ENCODE results near the gene NECTIN1.

NECTIN1 gene

DNA sequence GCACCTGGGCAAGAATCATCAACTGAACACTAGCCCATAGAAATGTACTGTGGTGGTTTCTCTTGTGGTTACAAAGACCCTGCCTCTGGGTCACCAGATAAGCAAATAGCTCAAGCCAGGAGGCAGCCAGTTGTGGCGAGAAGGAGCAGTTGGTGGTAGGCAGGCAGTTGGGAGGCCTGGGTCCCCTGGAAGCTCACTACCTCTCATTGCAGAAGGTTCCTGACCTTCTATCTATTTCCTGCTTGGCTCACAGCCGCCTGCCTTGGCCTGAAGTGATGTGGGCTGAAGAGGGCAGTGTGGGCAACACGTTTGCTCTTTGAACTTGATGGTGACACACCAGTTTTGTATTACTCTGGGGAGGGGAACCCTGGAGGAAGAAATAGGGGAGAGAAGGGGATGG is 34.7 kb downstream of the NECTIN1 start:
- TF ChIP-seq, protein P1, sequence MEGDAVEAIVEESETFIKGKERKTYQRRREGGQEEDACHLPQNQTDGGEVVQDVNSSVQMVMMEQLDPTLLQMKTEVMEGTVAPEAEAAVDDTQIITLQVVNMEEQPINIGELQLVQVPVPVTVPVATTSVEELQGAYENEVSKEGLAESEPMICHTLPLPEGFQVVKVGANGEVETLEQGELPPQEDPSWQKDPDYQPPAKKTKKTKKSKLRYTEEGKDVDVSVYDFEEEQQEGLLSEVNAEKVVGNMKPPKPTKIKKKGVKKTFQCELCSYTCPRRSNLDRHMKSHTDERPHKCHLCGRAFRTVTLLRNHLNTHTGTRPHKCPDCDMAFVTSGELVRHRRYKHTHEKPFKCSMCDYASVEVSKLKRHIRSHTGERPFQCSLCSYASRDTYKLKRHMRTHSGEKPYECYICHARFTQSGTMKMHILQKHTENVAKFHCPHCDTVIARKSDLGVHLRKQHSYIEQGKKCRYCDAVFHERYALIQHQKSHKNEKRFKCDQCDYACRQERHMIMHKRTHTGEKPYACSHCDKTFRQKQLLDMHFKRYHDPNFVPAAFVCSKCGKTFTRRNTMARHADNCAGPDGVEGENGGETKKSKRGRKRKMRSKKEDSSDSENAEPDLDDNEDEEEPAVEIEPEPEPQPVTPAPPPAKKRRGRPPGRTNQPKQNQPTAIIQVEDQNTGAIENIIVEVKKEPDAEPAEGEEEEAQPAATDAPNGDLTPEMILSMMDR (IDR thresholded peaks at IDR 0.05; ENCODE audit: low read length, missing control alignments): no peak
- no peak overlapping the region for H3K4me3 ChIP-seq (replicated peaks; ENCODE audit: low read depth, low read length)
- no peak for DNase-seq (ENCODE audit: low read depth)

DNA sequence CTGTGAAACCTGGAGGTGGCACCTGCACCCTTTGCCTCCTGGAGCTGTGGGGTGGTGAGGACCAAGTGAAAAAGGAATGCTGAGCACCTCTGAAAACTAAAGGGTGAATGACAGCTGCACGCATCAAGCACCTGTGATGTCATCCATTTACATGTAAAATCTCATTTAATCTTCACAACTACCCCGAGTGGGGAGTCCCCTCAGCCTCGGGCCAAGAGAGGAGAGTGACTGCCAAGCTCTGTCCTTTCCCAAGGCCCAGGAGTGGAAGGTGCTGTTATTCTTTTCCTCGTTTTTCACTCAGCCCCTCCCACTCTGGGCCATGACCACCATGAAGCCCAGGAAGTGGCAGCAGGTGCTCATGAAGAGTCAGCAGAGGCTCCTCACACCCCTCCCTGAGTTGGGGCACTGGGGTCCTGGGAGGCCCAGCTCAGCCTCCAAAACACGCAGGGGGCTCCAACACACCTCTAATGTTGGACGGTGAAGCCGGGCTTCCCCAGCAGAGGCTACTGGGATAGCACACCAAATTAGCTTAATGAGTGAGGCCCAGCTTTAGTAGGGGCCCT is 35.7 kb downstream of the NECTIN1 start:
- no peak for DNase-seq (ENCODE audit: low read depth)
- no peak overlapping the region for H3K4me3 ChIP-seq (replicated peaks; ENCODE audit: low read depth, low read length)
- TF ChIP-seq, protein P1 (IDR thresholded peaks at IDR 0.05; ENCODE audit: low read length, missing control alignments): no peak

DNA sequence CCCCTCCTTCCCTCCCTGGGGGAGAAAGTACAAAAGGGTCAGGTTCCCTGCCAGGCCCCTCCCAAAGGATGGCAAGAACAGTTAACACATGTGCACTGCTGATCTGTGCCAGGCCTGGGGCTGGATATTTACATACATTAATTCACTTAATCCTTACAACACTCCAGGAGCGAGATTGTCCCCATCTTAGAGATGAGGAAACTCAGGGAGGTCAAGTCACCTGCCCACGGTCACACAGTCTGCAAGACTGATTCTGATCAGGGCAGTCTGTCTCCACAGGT is 36.5 kb downstream of the NECTIN1 start:
- no peak overlapping the region for H3K4me3 ChIP-seq (replicated peaks; ENCODE audit: low read depth, low read length)
- TF ChIP-seq, protein P1 (IDR thresholded peaks at IDR 0.05; ENCODE audit: low read length, missing control alignments): no peak
- no peak for DNase-seq (ENCODE audit: low read depth)

DNA sequence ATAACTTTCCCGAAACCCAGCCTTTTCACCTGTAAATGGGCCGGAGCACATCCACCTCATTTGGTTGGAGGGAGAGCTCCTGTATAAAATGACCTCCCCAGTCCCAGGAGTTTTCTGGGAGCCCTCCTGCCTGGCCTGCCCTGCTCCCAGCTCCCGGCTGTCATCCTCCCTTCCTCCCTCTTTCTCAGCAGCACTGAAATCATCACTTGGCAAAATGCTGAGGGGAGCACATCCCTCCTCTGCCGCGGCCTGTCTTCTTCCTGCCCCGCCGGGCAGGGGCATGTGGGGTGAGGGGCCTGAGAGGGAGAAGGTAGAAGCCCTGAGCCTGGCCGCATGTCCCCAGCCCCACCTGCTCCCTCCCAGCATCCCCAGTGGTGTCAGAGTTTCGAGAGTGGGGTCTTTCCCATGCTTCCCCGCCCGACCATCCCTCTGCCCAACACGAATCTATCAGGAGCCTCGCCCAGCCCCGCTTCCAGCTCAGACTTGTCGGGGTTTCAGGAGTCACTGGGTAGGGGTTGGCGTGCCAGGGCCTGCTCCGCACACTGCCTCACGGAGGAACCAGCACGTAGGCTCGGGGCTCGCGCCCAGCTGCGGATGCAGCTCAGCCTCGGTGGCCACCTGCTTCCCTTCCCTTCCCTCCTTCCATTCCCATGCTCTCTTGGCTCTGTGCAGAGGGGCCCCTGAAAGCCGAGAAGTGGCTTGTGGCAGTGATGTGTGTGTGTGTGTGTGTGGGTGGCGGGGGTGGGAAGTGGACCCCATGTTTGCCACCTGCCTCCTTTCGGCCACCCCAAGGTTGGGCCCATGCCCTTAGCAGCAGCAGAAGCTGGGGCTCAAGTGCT is 37.1 kb downstream of the NECTIN1 start:
- no peak for DNase-seq (ENCODE audit: low read depth)
- TF ChIP-seq, protein P1 (IDR thresholded peaks at IDR 0.05; ENCODE audit: low read length, missing control alignments): no peak
- no peak overlapping the region for H3K4me3 ChIP-seq (replicated peaks; ENCODE audit: low read depth, low read length)

DNA sequence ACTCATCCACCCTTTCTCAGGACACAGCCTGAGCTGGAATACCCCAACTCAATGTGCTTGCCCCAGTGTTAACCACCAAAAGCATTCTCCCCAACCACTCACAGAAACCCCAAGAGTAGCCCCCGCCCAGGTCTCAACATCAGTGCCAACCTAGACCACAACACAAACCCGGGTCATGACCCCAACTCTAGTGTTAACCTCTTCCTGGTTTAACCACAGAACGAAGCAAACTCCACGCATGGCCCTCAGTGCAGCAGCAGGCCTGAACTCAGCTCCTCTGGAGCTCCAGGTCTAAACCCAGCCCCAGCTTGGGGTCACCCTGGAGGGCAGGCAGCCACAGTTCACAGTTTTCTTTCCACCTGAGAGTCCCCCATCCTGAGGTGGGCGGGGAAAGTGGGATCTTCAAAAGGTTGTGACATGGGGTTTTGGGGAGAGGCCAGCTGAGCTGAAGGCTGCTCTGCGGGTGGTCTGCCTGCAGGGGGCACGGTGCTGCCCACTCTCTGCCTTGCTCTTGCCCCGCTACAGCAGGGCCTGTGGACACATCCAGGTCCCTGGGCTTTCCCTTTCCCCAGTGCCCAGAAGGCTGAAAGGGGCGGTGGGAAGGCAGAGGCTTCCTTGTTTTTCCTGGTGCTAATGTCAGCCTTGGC is 37.9 kb downstream of the NECTIN1 start:
- no peak for DNase-seq (ENCODE audit: low read depth)
- TF ChIP-seq, protein P1 (IDR thresholded peaks at IDR 0.05; ENCODE audit: low read length, missing control alignments): no peak
- H3K4me3 ChIP-seq (replicated peaks; ENCODE audit: low read depth, low read length): no peak overlapping the region

DNA sequence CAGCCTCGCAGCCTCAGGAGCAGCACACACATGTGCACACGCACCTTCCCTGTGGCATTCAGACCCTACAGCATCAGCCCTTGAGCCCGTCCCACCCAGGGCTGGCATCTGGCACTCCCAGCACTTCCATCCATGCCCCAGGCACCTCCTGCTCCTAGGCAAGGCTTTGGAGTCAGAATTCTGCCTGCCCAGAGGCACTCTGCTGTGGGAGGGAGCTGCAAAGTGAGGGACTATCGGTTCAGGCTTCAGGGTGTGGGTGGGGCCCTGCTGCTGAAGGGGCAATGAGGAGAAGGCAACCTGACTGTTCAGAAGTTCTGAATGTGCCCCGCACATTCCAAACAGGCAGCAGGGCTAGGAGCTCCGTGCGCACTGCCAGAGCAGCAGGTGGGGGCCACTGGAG is 39.7 kb downstream of the NECTIN1 start:
- TF ChIP-seq, protein P1 (IDR thresholded peaks at IDR 0.05; ENCODE audit: low read length, missing control alignments): no peak
- H3K4me3 ChIP-seq (replicated peaks; ENCODE audit: low read depth, low read length): no peak overlapping the region
- DNase-seq (ENCODE audit: low read depth): no peak
